ENCODE results near the gene FILIP1.

Gene FILIP1

DNA sequence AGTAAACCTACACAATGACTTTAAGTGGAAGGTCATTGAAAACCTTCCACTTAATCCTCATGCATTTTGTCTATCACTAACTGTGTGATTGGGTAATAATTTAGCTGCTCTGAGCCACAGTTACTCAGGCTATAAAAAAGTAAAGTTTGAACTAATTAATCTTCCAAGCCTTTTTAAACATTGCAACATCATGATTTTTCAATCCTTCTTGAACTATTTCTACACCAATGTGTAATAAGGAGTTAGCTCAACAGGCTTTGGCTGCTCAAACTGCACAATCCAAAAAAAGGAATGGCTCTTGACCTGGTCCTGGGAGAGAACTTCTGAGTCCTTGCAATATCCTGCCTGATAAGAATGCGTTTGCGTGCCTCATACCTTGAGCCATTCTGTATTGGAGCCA lies 34.8 kb upstream of the FILIP1 start:
- TF ChIP-seq, protein P1, sequence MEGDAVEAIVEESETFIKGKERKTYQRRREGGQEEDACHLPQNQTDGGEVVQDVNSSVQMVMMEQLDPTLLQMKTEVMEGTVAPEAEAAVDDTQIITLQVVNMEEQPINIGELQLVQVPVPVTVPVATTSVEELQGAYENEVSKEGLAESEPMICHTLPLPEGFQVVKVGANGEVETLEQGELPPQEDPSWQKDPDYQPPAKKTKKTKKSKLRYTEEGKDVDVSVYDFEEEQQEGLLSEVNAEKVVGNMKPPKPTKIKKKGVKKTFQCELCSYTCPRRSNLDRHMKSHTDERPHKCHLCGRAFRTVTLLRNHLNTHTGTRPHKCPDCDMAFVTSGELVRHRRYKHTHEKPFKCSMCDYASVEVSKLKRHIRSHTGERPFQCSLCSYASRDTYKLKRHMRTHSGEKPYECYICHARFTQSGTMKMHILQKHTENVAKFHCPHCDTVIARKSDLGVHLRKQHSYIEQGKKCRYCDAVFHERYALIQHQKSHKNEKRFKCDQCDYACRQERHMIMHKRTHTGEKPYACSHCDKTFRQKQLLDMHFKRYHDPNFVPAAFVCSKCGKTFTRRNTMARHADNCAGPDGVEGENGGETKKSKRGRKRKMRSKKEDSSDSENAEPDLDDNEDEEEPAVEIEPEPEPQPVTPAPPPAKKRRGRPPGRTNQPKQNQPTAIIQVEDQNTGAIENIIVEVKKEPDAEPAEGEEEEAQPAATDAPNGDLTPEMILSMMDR (IDR thresholded peaks at IDR 0.05; ENCODE audit: borderline replicate concordance, insufficient read depth, low read depth, low read length) = no peak
- no peak overlapping the region for H3K4me3 ChIP-seq (ENCODE audit: low read depth, low read length)

- TF ChIP-seq, protein P1 (IDR thresholded peaks at IDR 0.05; ENCODE audit: borderline replicate concordance, insufficient read depth, low read depth, low read length) = peak; percentile 24; the same call in 1 of the 2 replicates
- no peak overlapping the region for H3K4me3 ChIP-seq (ENCODE audit: low read depth, low read length)
Measured at GRCh38 chr6:75526502-75527127, 33.0 kb upstream of the FILIP1 start.

DNA sequence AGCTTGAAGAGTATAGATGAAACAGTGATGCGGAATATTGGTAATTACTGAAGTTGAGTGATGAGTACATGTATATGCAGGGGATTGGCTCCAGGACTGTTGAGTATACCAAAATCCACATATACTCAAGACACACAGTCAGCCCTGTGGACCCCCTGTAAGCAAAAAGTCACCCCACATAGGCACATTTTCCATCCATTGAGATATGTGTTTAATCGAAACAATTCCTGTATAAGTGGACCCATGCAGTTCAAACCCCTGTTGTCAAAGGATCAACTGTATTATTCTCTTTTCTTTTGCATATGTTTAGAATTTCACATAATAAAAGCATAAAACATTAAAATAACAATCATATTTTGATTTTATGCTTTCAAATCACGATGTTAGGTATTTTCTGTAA lies 32.1 kb upstream of the FILIP1 start:
- TF ChIP-seq, protein P1 (IDR thresholded peaks at IDR 0.05; ENCODE audit: borderline replicate concordance, insufficient read depth, low read depth, low read length) = no peak
- no peak overlapping the region for H3K4me3 ChIP-seq (ENCODE audit: low read depth, low read length)

- TF ChIP-seq, protein P1 (IDR thresholded peaks at IDR 0.05; ENCODE audit: borderline replicate concordance, insufficient read depth, low read depth, low read length) = no peak
- H3K4me3 ChIP-seq (ENCODE audit: low read depth, low read length) = no peak overlapping the region
Measured at GRCh38 chr6:75524322-75524972, 30.8 kb upstream of the FILIP1 start.

DNA sequence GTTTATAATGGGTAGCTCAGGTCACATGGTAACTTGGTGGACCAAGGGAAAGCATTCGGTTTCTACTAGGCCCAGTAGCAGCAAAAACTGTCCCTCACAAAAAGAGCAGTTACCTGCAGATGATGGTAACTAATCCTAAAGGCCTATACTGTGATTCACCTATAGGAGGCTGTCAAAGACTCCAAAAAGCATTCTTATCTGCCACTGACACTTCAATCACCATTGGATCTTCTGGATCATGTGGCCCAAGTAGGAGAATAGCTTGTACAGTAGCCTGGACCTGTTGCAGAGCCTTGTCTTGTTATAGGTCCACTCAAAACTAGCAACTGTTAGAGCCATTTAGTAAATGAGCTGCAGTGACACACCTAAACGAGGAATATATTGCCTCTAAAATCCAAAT lies 23.2 kb upstream of the FILIP1 start:
- H3K4me3 ChIP-seq (ENCODE audit: low read depth, low read length) = no peak overlapping the region
- TF ChIP-seq, protein P1 (IDR thresholded peaks at IDR 0.05; ENCODE audit: borderline replicate concordance, insufficient read depth, low read depth, low read length) = no peak

DNA sequence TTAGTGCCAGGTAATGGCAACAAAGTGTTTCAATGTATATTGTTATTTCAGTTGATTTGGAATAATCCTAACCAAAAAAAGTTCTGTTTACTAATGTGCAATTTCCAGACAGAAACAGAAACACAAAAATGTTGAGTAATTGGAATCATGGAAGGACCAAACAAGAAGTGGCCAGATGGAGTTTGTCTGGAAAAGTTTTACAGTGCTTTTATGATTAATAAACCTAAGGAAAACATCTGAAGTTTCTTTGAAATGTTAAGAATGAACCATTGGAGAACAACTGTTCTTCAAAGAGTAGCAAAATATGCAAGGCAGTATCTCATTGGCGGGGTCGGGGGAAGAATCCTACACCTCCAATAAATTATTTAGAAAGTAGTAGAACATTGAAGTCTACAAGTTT lies 19.0 kb upstream of the FILIP1 start:
- H3K4me3 ChIP-seq (ENCODE audit: low read depth, low read length) = no peak overlapping the region
- TF ChIP-seq, protein P1 (IDR thresholded peaks at IDR 0.05; ENCODE audit: borderline replicate concordance, insufficient read depth, low read depth, low read length) = no peak

GRCh38 chr6:75505424-75505823 lies 11.8 kb upstream of the FILIP1 start:
- TF ChIP-seq, protein P1 (IDR thresholded peaks at IDR 0.05; ENCODE audit: borderline replicate concordance, insufficient read depth, low read depth, low read length) = no peak
- H3K4me3 ChIP-seq (ENCODE audit: low read depth, low read length) = no peak overlapping the region

Measured in GM12875 (cell line).